GM06990 (cell line): ENCODE data around the gene TLE4.
"Not testable (repeated sequence)": the region's sequence is repeated elsewhere in the genome, so short reads cannot be mapped to it uniquely, and the experiment has no call there.

Experiments
- DNase-seq: peaks from one replicate; pipeline ENCODE4 v3.0.0-alpha.2; 2011; ENCODE audit not compliant: insufficient read length; ENCODE audit errors: extremely low read depth
- H3K27me3 ChIP-seq: replicated peaks from 2 replicates; pipeline ENCODE4 v1.6.0; 2011; ENCODE audit warnings: low read length; ENCODE audit not compliant: control insufficient read depth, insufficient read depth
- H3K36me3 ChIP-seq: 2 replicates; pipeline ENCODE4 v1.5.1; 2011; ENCODE audit warnings: low read length; ENCODE audit not compliant: control insufficient read depth, insufficient read depth
- H3K4me3 ChIP-seq: replicated peaks from 2 replicates; pipeline ENCODE4 v1.5.1; 2011; ENCODE audit warnings: low read depth, mild to moderate bottlenecking, control low read depth, low read length
- CTCF ChIP-seq: IDR thresholded peaks from 2 replicates; pipeline ENCODE4 v1.5.1; 2011; ENCODE audit warnings: low read length, control low read depth, mild to moderate bottlenecking, inconsistent platforms; ENCODE audit not compliant: insufficient read depth, poor library complexity, severe bottlenecking

TLE4 gene

GRCh38 chr9:79537838-79538237 lies 33.9 kb upstream of the TLE4 start:
- no peak for DNase-seq
- Histone ChIP-seq H3K36me3 (no peaks in the 10 kb centered on the region), H3K27me3 (no peaks in the 10 kb centered on the region; the same call in 1 of the 2 replicates), H3K4me3 (no peak overlapping the region)
- TF ChIP-seq CTCF, result no peak

- H3K36me3 ChIP-seq, result no peaks in the 10 kb centered on the region
- TF ChIP-seq CTCF, result no peak
- no peak for DNase-seq
These were observed 28.8 kb upstream of the TLE4 start for GRCh38 chr9:79542735-79543620.

GRCh38 chr9:79544375-79544774 lies 27.4 kb upstream of the TLE4 start:
- DNase-seq, result not testable (repeated sequence)

More at GRCh38 chr9:79542735-79543620, 28.8 kb upstream of the TLE4 start:
- H3K4me3 ChIP-seq, result no peak overlapping the region
- H3K27me3 ChIP-seq, result no peaks in the 10 kb centered on the region

GRCh38 chr9:79551586-79551985 lies 20.2 kb upstream of the TLE4 start:
- no peak for DNase-seq
- H3K4me3 ChIP-seq, result no peak overlapping the region
- H3K36me3 ChIP-seq, result no peaks in the 10 kb centered on the region
- no peak for TF ChIP-seq CTCF
- no peaks in the 10 kb centered on the region for H3K27me3 ChIP-seq

More at GRCh38 chr9:79544375-79544774, 27.4 kb upstream of the TLE4 start:
- H3K36me3 ChIP-seq, H3K4me3 ChIP-seq, H3K27me3 ChIP-seq: not testable (repeated sequence)

- DNase-seq, result no peak
- no peaks in the 10 kb centered on the region for H3K36me3 ChIP-seq
- TF ChIP-seq CTCF, result no peak
These were observed 19.8 kb upstream of the TLE4 start for GRCh38 chr9:79551994-79552393.

GRCh38 chr9:79555474-79556089 lies 16.2 kb upstream of the TLE4 start:
- no peak for DNase-seq
- no peak overlapping the region for H3K4me3 ChIP-seq
- no peak for TF ChIP-seq CTCF
- no peaks in the 10 kb centered on the region for H3K36me3 ChIP-seq
- no peaks in the 10 kb centered on the region for H3K27me3 ChIP-seq

More at GRCh38 chr9:79551994-79552393, 19.8 kb upstream of the TLE4 start:
- no peaks in the 10 kb centered on the region for H3K27me3 ChIP-seq
- no peak overlapping the region for H3K4me3 ChIP-seq
